ENCODE data around the gene CIB1. TPM values are rescaled to one million over a fixed set of nuclear protein-coding genes. Genes with fewer than 3 reads are reported as not detected.

Gene CIB1
- polyA plus RNA-seq, 2 of the 4 experiments (the other 2 are of a cell fraction): 84.1 to 120 TPM

DNA sequence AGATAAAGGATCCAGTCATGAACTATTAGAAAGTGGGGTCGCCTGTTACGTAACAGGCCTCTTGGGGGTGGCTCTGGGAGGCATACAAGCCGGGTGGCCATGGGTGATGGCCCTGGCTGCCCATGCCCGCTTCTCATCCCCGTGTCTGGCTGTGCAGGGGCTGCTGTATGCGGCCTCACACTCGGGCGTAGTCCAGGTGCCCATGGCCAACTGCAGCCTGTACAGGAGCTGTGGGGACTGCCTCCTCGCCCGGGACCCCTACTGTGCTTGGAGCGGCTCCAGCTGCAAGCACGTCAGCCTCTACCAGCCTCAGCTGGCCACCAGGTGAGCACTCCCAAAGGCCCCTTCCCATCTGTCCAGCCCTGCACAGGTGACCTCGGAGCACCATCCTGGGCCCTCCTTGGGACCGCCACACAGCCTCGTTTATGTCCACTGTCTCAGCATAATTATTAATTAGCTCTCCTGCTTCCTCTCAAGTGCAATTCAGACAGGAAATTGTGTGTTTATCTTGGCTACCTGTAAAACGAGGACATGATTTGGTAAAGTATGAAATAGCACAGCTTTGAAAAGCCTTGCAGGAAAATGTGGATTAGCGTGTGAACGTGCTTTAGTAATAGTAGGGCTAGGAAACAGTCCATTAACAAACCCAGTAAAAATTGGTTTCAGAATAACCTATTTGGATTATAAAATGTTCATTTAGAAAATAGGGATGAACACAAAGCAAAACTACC is 8.1 kb downstream of the CIB1 start:
- Histone ChIP-seq H3K4me1 (peaks cover 13% of the 10 kb centered on the region), H3K4me3 (no peak overlapping the region), H3K9me3 (no peaks in the 10 kb centered on the region), H3K4me2 (no peak overlapping the region), H3K27ac (no peak overlapping the region)
- WGBS (ENCODE audit: missing lambda C conversion rate): 92% methylated on average over 18 of the region's 18 CpGs
- ChIA-PET POLR2A (no interaction called here), CTCF (interaction anchor here (0.8 to 36.4 kb wide), 6 partner anchors 12 to 465 kb away, joined by 3 to 732 read pairs (median 3); no protein-coding TSS in a partner anchor)
- ATAC-seq (no peak), FAIRE-seq (no peak), DNase-seq (ENCODE audit: low read depth in 1 of 2, low spot score in 1 of 2) (no peak)
- TF ChIP-seq, protein P1, sequence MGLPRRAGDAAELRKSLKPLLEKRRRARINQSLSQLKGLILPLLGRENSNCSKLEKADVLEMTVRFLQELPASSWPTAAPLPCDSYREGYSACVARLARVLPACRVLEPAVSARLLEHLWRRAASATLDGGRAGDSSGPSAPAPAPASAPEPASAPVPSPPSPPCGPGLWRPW (IDR thresholded peaks at IDR 0.05): no peak
- TF ChIP-seq PHF8 (IDR thresholded peaks at IDR 0.05; ENCODE audit: borderline replicate concordance, low read depth): no peak

DNA sequence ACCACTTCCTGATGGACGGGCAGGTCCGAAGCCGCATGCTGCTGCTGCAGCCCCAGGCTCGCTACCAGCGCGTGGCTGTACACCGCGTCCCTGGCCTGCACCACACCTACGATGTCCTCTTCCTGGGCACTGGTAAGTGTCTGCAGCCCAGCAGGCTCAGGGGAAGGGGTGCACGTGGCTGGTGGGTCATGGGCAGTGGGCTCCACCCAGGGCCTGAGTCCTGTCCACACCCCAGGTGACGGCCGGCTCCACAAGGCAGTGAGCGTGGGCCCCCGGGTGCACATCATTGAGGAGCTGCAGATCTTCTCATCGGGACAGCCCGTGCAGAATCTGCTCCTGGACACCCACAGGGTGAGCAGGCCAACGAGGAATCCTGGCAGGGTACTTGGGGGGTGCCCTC is 8.7 kb downstream of the CIB1 start:
- WGBS (ENCODE audit: missing lambda C conversion rate): 92% methylated on average over 17 of the region's 17 CpGs
- Histone ChIP-seq H3K4me1 (peaks cover 14% of the 10 kb centered on the region), H3K9me3 (no peaks in the 10 kb centered on the region), H3K27ac (no peak overlapping the region), H3K4me3 (no peak overlapping the region), H3K4me2 (no peak overlapping the region)
- POLR2A ChIA-PET: no interaction called here
- TF ChIP-seq MAZ (IDR thresholded peaks at IDR 0.05; ENCODE audit: borderline replicate concordance, low read depth, low read length): no peak
- no peak for TF ChIP-seq SMC3 (IDR thresholded peaks at IDR 0.05)
- no peak for TF ChIP-seq MAFK (IDR thresholded peaks at IDR 0.05; ENCODE audit: partially characterized antibody)
- TF ChIP-seq, protein P2, sequence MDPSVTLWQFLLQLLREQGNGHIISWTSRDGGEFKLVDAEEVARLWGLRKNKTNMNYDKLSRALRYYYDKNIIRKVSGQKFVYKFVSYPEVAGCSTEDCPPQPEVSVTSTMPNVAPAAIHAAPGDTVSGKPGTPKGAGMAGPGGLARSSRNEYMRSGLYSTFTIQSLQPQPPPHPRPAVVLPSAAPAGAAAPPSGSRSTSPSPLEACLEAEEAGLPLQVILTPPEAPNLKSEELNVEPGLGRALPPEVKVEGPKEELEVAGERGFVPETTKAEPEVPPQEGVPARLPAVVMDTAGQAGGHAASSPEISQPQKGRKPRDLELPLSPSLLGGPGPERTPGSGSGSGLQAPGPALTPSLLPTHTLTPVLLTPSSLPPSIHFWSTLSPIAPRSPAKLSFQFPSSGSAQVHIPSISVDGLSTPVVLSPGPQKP (IDR thresholded peaks at IDR 0.05; ENCODE audit: low read depth, low read length): no peak
- TF ChIP-seq FOXS1 (CRISPR knock-in tag; IDR thresholded peaks at IDR 0.05): no peak
- TF ChIP-seq, protein P3, sequence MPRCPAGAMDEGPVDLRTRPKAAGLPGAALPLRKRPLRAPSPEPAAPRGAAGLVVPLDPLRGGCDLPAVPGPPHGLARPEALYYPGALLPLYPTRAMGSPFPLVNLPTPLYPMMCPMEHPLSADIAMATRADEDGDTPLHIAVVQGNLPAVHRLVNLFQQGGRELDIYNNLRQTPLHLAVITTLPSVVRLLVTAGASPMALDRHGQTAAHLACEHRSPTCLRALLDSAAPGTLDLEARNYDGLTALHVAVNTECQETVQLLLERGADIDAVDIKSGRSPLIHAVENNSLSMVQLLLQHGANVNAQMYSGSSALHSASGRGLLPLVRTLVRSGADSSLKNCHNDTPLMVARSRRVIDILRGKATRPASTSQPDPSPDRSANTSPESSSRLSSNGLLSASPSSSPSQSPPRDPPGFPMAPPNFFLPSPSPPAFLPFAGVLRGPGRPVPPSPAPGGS (IDR thresholded peaks at IDR 0.05): no peak
- TF ChIP-seq POLR2A (IDR thresholded peaks at IDR 0.05; ENCODE audit: low read length): no peak
- no peak for TF ChIP-seq NPAS2 (CRISPR knock-in tag; IDR thresholded peaks at IDR 0.05; ENCODE audit: borderline replicate concordance)
- DNase-seq (ENCODE audit: low read depth in 1 of 2, low spot score in 1 of 2) (no peak), ATAC-seq (no peak), FAIRE-seq (no peak)
- CTCF ChIA-PET: interaction anchor here (0.8 to 36.4 kb wide), 5 partner anchors 8 to 465 kb away, joined by 3 to 732 read pairs (median 7); no protein-coding TSS in a partner anchor

DNA sequence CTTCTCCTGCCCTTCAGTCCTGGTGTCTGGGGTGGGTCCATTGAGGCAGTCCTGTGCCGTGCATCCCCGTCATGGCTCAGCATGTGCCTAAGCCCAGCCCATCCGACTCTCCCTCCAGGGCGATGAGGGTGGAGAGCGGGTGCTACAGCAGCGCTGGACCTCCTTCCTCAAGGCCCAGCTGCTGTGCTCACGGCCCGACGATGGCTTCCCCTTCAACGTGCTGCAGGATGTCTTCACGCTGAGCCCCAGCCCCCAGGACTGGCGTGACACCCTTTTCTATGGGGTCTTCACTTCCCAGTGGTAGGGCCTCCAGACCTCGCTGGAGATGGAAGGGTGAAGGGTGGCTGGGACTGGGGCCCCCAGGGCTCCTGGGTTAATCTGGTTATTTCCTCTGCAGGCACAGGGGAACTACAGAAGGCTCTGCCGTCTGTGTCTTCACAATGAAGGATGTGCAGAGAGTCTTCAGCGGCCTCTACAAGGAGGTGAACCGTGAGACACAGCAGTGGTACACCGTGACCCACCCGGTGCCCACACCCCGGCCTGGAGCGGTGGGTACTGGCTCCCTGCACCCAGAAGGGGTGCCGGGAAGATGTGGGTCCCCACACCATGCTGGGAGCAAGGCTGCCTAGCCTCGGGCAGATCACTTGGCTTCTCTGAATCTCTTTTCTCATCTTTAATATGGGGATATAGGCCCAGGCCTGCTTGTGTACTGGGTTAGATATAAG is 10.1 kb downstream of the CIB1 start:
- TF ChIP-seq GATA3 (IDR thresholded peaks at IDR 0.05; ENCODE audit: borderline replicate concordance): no peak
- no peak for TF ChIP-seq HOXB13 (CRISPR knock-in tag; IDR thresholded peaks at IDR 0.05; ENCODE audit: low read depth)
- FAIRE-seq: no peak
- ChIA-PET POLR2A (interaction anchor here (2.3 kb wide), 1 partner anchor 10 kb away, joined by 5 read pairs; the partner anchor contains the start of genes CIB1 and GDPGP1), CTCF (interaction anchor here (0.6 to 36.4 kb wide), 10 partner anchors 8 to 176 kb away, joined by 3 to 732 read pairs (median 66); partner anchors contain the start of genes CIB1, GDPGP1, SEMA4B and TTLL13)
- H3K27ac ChIP-seq: no peak overlapping the region
- no peak overlapping the region for H3K4me2 ChIP-seq
- peaks cover 25% of the 10 kb centered on the region for H3K4me1 ChIP-seq
- DNase-seq (ENCODE audit: low read depth in 1 of 2, low spot score in 1 of 2): no peak
- no peaks in the 10 kb centered on the region for H3K9me3 ChIP-seq
- no peak overlapping the region for H3K4me3 ChIP-seq
- ATAC-seq: no peak
- 92% methylated on average over 22 of the region's 22 CpGs for WGBS (ENCODE audit: missing lambda C conversion rate)

DNA sequence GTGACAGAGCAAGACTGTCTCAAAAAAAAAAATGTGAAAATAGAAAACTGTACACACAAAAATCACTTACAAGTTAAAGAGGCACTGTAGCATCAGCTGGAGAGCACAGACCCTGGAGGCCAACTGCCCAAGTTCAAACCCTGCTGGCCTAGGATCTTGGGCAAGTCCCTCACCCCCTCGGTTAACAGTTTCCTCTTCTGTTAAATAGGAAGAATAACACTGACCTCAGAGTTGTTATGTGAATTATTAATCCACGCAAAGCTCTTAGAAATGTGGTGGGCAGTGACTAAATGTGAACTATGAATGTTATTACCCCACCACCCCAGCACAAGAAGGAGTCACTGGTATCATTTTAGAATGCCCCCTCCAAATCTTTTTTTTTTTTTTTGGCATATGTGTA is 11.2 kb downstream of the CIB1 start:
- ATAC-seq (no peak), FAIRE-seq (no peak), DNase-seq (ENCODE audit: low read depth in 1 of 2, low spot score in 1 of 2) (no peak)
- TF ChIP-seq, protein P4, sequence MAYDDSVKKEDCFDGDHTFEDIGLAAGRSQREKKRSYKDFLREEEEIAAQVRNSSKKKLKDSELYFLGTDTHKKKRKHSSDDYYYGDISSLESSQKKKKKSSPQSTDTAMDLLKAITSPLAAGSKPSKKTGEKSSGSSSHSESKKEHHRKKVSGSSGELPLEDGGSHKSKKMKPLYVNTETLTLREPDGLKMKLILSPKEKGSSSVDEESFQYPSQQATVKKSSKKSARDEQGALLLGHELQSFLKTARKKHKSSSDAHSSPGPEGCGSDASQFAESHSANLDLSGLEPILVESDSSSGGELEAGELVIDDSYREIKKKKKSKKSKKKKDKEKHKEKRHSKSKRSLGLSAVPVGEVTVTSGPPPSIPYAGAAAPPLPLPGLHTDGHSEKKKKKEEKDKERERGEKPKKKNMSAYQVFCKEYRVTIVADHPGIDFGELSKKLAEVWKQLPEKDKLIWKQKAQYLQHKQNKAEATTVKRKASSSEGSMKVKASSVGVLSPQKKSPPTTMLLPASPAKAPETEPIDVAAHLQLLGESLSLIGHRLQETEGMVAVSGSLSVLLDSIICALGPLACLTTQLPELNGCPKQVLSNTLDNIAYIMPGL (CRISPR knock-in tag; IDR thresholded peaks at IDR 0.05; ENCODE audit: borderline replicate concordance): no peak
- TF ChIP-seq TFCP2L1 (CRISPR knock-in tag; IDR thresholded peaks at IDR 0.05) (no peak), CBX8 (IDR thresholded peaks at IDR 0.05) (no peak), JUNB (IDR thresholded peaks at IDR 0.05) (no peak), BHLHE40 (IDR thresholded peaks at IDR 0.05; ENCODE audit: low read depth, low read length) (no peak), HOXA7 (CRISPR knock-in tag; IDR thresholded peaks at IDR 0.05) (no peak), HEYL (CRISPR knock-in tag; IDR thresholded peaks at IDR 0.05) (no peak), HOXB13 (CRISPR knock-in tag; IDR thresholded peaks at IDR 0.05; ENCODE audit: low read depth) (no peak), NFE2L2 (conservative IDR thresholded peaks at IDR 0.05; ENCODE audit: low read length) (no peak), FOSB (CRISPR knock-in tag; IDR thresholded peaks at IDR 0.05) (no peak), RCOR1 (IDR thresholded peaks at IDR 0.05; ENCODE audit: low read depth, low read length) (no peak), MYC (IDR thresholded peaks at IDR 0.05; ENCODE audit: borderline replicate concordance, low read length) (no peak), MAFK (IDR thresholded peaks at IDR 0.05; ENCODE audit: partially characterized antibody) (no peak)
- TF ChIP-seq, protein P5, sequence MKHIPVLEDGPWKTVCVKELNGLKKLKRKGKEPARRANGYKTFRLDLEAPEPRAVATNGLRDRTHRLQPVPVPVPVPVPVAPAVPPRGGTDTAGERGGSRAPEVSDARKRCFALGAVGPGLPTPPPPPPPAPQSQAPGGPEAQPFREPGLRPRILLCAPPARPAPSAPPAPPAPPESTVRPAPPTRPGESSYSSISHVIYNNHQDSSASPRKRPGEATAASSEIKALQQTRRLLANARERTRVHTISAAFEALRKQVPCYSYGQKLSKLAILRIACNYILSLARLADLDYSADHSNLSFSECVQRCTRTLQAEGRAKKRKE (CRISPR knock-in tag; IDR thresholded peaks at IDR 0.05; ENCODE audit: low read depth): no peak
- H3K4me2 ChIP-seq: no peak overlapping the region
- H3K27ac ChIP-seq: no peak overlapping the region; a peak in 1 of 6 replicates
- no peaks in the 10 kb centered on the region for H3K9me3 ChIP-seq
- peaks cover 25% of the 10 kb centered on the region for H3K4me1 ChIP-seq
- WGBS (ENCODE audit: missing lambda C conversion rate): 52% methylated on average over 2 of the region's 2 CpGs
- ChIA-PET CTCF (interaction anchor here (0.6 to 36.4 kb wide), 15 partner anchors 9 to 298 kb away, joined by 3 to 732 read pairs (median 8); partner anchors contain the start of genes CIB1, GDPGP1, SEMA4B and TTLL13), POLR2A (interaction anchor here (2.3 kb wide), 1 partner anchor 11 kb away, joined by 5 read pairs; the partner anchor contains the start of genes CIB1 and GDPGP1)
- H3K4me3 ChIP-seq: no peak overlapping the region

Measured in A549 (cell line).